Activated CD4-positive, alpha-beta memory T cell treated with anti-CD3 and anti-CD28 coated beads for 36 hours (primary cell): ENCODE results near the gene ZMYM1. TPM values are rescaled to one million over a fixed set of nuclear protein-coding genes. Genes with fewer than 3 reads are reported as not detected.

ENCODE experiments used
- CTCF ChIA-PET: fragments of 350-600 bp; sonication (Branson Sonifier 250); formaldehyde crosslinking; loops from one replicate; lab custom pipeline; 2021; ENCODE audit warnings: antibody characterized with exemption, inconsistent platforms; lab: Charles Lee
- POLR2A ChIA-PET: fragments of 350-600 bp; sonication (Branson Sonifier 250); formaldehyde crosslinking; loops from one replicate; lab custom pipeline; 2021; ENCODE audit warnings: antibody characterized with exemption; lab: Charles Lee
- DNase-seq: peaks from one replicate; pipeline ENCODE4 v3.0.0-alpha.2; 2020
- H3K27ac Mint-ChIP-seq: one replicate; pipeline ENCODE4 v1.8.0; 2021; ENCODE audit warnings: mixed read lengths
- H3K27me3 Mint-ChIP-seq: one replicate; pipeline ENCODE4 v1.8.0; 2021; ENCODE audit warnings: mixed read lengths
- H3K36me3 Mint-ChIP-seq: one replicate; pipeline ENCODE4 v1.8.0; 2021; ENCODE audit warnings: mixed read lengths
- H3K4me1 Mint-ChIP-seq: one replicate; pipeline ENCODE4 v1.8.0; 2021; ENCODE audit warnings: low read depth, mixed read lengths
- H3K4me3 Mint-ChIP-seq: one replicate; pipeline ENCODE4 v1.8.0; 2021; ENCODE audit warnings: mild to moderate bottlenecking, mixed read lengths
- H3K9me3 Mint-ChIP-seq: one replicate; pipeline ENCODE4 v1.8.0; 2021; ENCODE audit warnings: mixed read lengths
- intact Hi-C: fragments of 100-400 bp; cut with micrococcal nuclease; formaldehyde crosslinking; loops from one replicate; pipeline ENCODE4 v1.15.1; 2023
- total RNA-seq, 2 experiments: library from RNA; stranded (reverse); gene quantifications; one replicate each; pipeline ENCODE4 v1.2.3, GENCODE V29; 2021

ZMYM1 gene
- 1 to 10 TPM; 3.6 to 3.9 TPM for total RNA-seq

DNA sequence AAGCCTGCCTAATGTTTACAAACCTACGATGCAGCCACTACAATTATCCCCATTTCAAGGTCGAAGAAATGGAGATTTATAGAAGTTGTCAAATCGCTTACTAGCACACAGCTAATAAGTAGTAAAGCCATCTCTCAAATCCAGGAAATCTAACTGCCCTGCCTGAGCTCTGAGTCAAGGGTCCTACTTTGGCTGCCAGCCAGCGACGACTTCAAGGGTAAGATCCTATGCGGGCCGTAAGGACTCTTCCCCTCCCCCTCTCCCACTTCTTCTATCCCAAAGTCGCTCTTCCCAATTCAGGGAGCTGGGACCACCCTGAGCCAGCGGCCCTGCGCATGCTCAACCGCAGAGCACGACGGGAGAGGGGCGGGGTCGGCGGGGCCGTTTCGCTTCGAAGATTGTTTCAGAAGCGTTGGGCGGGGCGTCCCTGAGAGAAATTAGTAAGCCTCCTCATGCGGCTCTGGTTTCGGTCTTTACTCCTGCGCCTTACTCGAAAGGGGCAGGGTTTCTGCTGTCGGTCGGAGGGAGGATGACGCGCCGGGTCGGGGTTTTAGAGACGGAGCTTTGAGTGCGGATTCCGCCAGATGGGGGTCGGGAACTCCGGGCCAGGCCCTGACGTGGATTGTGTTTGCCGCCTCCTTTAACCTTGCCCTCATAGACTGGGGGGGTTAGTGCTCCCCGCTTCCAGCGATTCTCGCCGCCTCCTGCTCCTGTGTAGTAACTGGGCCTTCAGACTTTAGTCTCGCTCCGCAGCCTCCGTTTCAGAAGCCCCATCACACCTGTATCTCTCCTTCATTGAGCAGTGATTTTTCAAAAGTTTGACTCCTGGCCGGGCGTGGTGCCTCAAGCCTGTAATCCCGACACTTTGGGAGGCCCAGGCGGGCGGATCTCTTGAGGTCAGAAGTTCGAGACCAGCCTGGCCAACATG is at the start of gene ZMYM1:
Gene ZMYM1 (plus strand): TSS at position 383 of the 928 bp plus-strand sequence. CDS start 14,603 bp downstream, outside the sequence.
- Mint-ChIP-seq H3K9me3 (no peaks in the 10 kb centered on the region), H3K27ac (peak within 1 kb of the TSS; percentile 98), H3K4me3 (peak within 1 kb of the TSS; percentile 94), H3K36me3 (no peaks in the 10 kb centered on the region), H3K27me3 (no peaks in the 10 kb centered on the region), H3K4me1 (peaks cover 35% of the 10 kb centered on the region)
- peak; percentile 95 for DNase-seq
- POLR2A ChIA-PET, result interaction anchor here (0.6 to 1.8 kb wide), 6 partner anchors 48 to 219 kb away, joined by 3 to 8 read pairs (median 4); partner anchors contain the start of genes SMIM12 and TMEM35B
- CTCF ChIA-PET, result interaction anchor here (1.1 to 1.2 kb wide), 2 partner anchors 49 to 81 kb away, joined by 3 to 6 read pairs; no protein-coding TSS in a partner anchor
- intact Hi-C loops, result loop anchor here (1.0 to 2.0 kb wide), 3 partner anchors 48 to 220 kb away; partner anchors contain the start of genes SFPQ, SMIM12 and ZMYM6

- peaks cover 32% of the 10 kb centered on the region for H3K4me1 Mint-ChIP-seq
- no peak overlapping the region for H3K27ac Mint-ChIP-seq
- no peak for DNase-seq
- H3K27me3 Mint-ChIP-seq, result no peaks in the 10 kb centered on the region
- intact Hi-C loops, result loop anchor here (2.0 to 10.0 kb wide), 4 partner anchors 49 to 528 kb away; partner anchors contain the start of genes KIAA0319L, NCDN and ZMYM1
- POLR2A ChIA-PET, result interaction anchor here (1.2 kb wide), 1 partner anchor 14 kb away, joined by 3 read pairs; no protein-coding TSS in a partner anchor
- peaks cover 23% of the 10 kb centered on the region for H3K36me3 Mint-ChIP-seq
- H3K9me3 Mint-ChIP-seq, result peaks cover 12% of the 10 kb centered on the region
- CTCF ChIA-PET, result interaction anchor here (0.6 to 1.6 kb wide), 3 partner anchors 21 to 164 kb away, joined by 3 to 4 read pairs (median 3); no protein-coding TSS in a partner anchor
- peak overlapping the region; percentile 99 for H3K4me3 Mint-ChIP-seq
Measured at GRCh38 chr1:35029761-35030160, 49.4 kb upstream of the ZMYM1 start.

DNA sequence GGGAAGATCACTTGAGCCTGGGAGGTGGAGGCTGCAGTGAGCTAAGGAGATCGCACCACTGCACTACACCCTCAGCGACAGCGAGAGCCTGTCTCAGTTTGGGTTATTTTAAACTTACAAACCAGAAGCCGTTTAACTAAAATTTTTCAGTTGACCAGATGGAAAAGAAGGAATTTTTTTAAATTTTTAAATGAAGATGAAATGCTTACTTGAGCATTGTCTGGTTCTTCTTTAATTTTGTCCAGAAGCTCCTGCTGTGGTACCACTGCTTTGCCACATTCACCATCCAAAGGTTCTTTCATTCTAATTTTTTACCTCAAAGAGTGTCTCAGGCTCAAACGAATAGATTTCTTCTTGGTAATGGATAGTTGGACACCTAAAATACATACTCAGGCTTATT is 48.8 kb upstream of the ZMYM1 start:
- CTCF ChIA-PET, result interaction anchor here (0.9 to 1.6 kb wide), 2 partner anchors 49 to 164 kb away, joined by 3 to 4 read pairs; partner anchors contain the start of gene ZMYM1
- Mint-ChIP-seq H3K4me3 (peak overlapping the region; percentile 99), H3K4me1 (peaks cover 32% of the 10 kb centered on the region), H3K27me3 (no peaks in the 10 kb centered on the region), H3K27ac (no peak overlapping the region), H3K9me3 (peaks cover 12% of the 10 kb centered on the region), H3K36me3 (peaks cover 23% of the 10 kb centered on the region)
- POLR2A ChIA-PET, result interaction anchor here (1.0 to 1.4 kb wide), 4 partner anchors 14 to 243 kb away, joined by 3 to 5 read pairs (median 3); partner anchors contain the start of gene SMIM12
- DNase-seq, result no peak
- intact Hi-C loops, result loop anchor here (2.0 to 10.0 kb wide), 4 partner anchors 48 to 527 kb away; partner anchors contain the start of genes KIAA0319L, NCDN and ZMYM1

GRCh38 chr1:35030756-35031446 is 48.3 kb upstream of the ZMYM1 start:
- Mint-ChIP-seq H3K9me3 (peaks cover 12% of the 10 kb centered on the region), H3K36me3 (peaks cover 20% of the 10 kb centered on the region), H3K4me1 (peaks cover 29% of the 10 kb centered on the region), H3K27ac (peak overlapping the region; percentile 96), H3K4me3 (peak overlapping the region; percentile 99), H3K27me3 (no peaks in the 10 kb centered on the region)
- intact Hi-C loops, result loop anchor here (1.0 to 10.0 kb wide), 5 partner anchors 48 to 526 kb away; partner anchors contain the start of genes KIAA0319L, NCDN, SFPQ and ZMYM1
- ChIA-PET CTCF (interaction anchor here (0.9 to 1.6 kb wide), 2 partner anchors 48 to 164 kb away, joined by 3 to 4 read pairs; partner anchors contain the start of gene ZMYM1), POLR2A (interaction anchor here (0.8 to 2.0 kb wide), 6 partner anchors 15 to 244 kb away, joined by 3 to 5 read pairs (median 4); partner anchors contain the start of genes SMIM12 and ZMYM1)
- peak; percentile 58 for DNase-seq

DNA sequence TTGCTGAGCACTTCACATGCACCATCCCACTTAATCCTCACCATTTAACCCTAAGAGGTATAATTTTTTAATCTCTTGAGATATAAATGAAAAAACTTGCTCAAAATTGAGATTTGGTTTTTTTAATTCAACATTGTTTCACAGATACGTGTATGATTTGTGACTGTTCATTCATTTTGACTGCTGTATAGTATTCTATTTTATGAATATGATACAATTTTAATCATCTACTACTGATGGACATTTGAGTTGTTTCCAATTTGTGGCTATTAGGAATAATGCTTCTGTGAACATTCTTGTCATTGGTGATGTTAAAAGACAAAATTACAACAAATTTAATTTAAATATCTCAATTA is 46.8 kb upstream of the ZMYM1 start:
- no peak for DNase-seq
- ChIA-PET POLR2A (interaction anchor here (0.6 to 2.0 kb wide), 3 partner anchors 47 to 170 kb away, joined by 3 to 5 read pairs (median 4); partner anchors contain the start of gene TMEM35B), CTCF (interaction anchor here (1.4 kb wide), 1 partner anchor 179 kb away, joined by 3 read pairs; no protein-coding TSS in a partner anchor)
- Mint-ChIP-seq H3K27me3 (no peaks in the 10 kb centered on the region), H3K9me3 (peaks cover 12% of the 10 kb centered on the region), H3K4me1 (peaks cover 21% of the 10 kb centered on the region), H3K27ac (no peak overlapping the region), H3K4me3 (peak overlapping the region; percentile 99), H3K36me3 (peaks cover 13% of the 10 kb centered on the region)
- intact Hi-C loops, result loop anchor here (5.0 to 10.0 kb wide), 3 partner anchors 170 to 525 kb away; partner anchors contain the start of genes KIAA0319L and NCDN

DNA sequence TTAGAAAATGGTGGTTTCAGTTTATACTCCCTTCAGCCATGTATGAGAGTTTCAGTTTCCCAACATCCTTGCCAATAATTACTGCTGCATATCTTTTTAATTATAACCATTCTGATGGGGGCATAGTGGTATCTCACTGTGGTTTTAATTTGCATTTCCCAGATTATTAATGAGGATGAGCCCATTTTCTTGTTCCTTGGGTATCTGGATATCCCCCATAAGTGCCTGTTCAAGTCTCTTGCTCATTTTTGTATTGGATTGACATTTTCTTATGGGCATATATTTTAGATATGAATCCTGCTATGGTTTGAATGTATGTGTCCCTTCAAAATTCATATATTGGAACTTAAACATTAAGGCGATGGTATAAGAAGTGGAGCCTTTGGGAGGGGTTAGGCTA is 45.8 kb upstream of the ZMYM1 start:
- peaks cover 12% of the 10 kb centered on the region for H3K9me3 Mint-ChIP-seq
- no peak overlapping the region for H3K4me3 Mint-ChIP-seq
- no peak overlapping the region for H3K27ac Mint-ChIP-seq
- ChIA-PET CTCF (interaction anchor here (1.4 kb wide), 1 partner anchor 180 kb away, joined by 3 read pairs; no protein-coding TSS in a partner anchor), POLR2A (no interaction called here)
- peaks cover 18% of the 10 kb centered on the region for H3K4me1 Mint-ChIP-seq
- H3K27me3 Mint-ChIP-seq, result no peaks in the 10 kb centered on the region
- no peak for DNase-seq
- intact Hi-C loops, result loop anchor here (5.0 to 10.0 kb wide), 3 partner anchors 171 to 524 kb away; partner anchors contain the start of genes KIAA0319L and NCDN
- peaks cover 10% of the 10 kb centered on the region for H3K36me3 Mint-ChIP-seq

GRCh38 chr1:35036621-35037020 is 42.6 kb upstream of the ZMYM1 start:
- no peak overlapping the region for H3K27ac Mint-ChIP-seq
- POLR2A ChIA-PET, result no interaction called here
- H3K36me3 Mint-ChIP-seq, result peaks cover 2% of the 10 kb centered on the region
- H3K9me3 Mint-ChIP-seq, result peaks cover 12% of the 10 kb centered on the region
- DNase-seq, result no peak
- H3K4me1 Mint-ChIP-seq, result peaks cover 2% of the 10 kb centered on the region
- intact Hi-C loops, result loop anchor here (10.0 kb wide), 1 partner anchor 238 kb away; no protein-coding TSS in a partner anchor
- H3K27me3 Mint-ChIP-seq, result peaks cover 2% of the 10 kb centered on the region
- H3K4me3 Mint-ChIP-seq, result no peak overlapping the region
- CTCF ChIA-PET, result no interaction called here

DNA sequence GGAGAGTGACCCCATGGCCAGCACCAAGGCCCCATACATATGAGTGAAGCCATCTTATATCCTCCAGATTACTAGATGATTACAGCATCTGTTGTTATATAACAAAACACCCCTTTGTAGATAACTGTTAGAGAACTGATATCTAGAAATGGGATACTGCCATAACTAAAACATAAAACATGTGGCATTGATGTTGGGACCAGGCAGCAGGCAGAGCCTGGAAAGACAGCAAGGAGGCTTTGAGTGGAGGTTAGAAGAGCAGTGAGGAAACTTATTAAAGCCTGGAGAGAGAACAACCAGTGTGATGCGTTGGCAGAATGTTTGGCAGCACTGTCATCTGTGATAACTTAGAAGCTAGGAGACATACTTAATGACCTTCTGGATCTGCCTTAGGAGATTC is 42.0 kb upstream of the ZMYM1 start:
- no peak overlapping the region for H3K27ac Mint-ChIP-seq
- CTCF ChIA-PET, result no interaction called here
- no peak for DNase-seq
- POLR2A ChIA-PET, result no interaction called here
- peaks cover 2% of the 10 kb centered on the region for H3K4me1 Mint-ChIP-seq
- H3K36me3 Mint-ChIP-seq, result no peaks in the 10 kb centered on the region
- H3K27me3 Mint-ChIP-seq, result peaks cover 2% of the 10 kb centered on the region
- intact Hi-C loops, result loop anchor here (10.0 kb wide), 1 partner anchor 238 kb away; no protein-coding TSS in a partner anchor
- H3K4me3 Mint-ChIP-seq, result no peak overlapping the region
- H3K9me3 Mint-ChIP-seq, result peaks cover 12% of the 10 kb centered on the region

DNA sequence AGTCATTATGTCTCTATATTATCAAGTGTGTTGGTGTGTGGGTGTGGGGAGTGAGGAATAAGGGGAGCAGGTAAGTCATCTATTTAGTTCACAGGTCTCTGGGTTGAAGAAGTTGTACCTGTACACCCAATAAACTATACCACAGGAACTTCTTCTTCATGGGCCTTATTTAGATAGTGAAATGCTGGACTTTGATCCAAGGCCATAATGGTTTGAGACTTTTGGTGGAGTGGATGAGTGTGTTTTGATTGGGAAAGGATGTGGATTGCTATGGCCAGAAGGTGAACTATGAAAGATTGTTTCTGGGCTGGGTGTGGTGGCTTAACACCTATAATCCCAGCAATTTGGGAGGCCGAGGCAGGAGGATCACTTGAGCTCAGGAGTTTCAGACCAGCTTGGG is 40.5 kb upstream of the ZMYM1 start:
- no peak for DNase-seq
- H3K9me3 Mint-ChIP-seq, result peaks cover 3% of the 10 kb centered on the region
- no peak overlapping the region for H3K27ac Mint-ChIP-seq
- H3K4me3 Mint-ChIP-seq, result no peak overlapping the region
- CTCF ChIA-PET, result no interaction called here
- POLR2A ChIA-PET, result no interaction called here
- H3K36me3 Mint-ChIP-seq, result no peaks in the 10 kb centered on the region
- intact Hi-C loops, result loop anchor here (10.0 kb wide), 1 partner anchor 236 kb away; no protein-coding TSS in a partner anchor
- peaks cover 2% of the 10 kb centered on the region for H3K27me3 Mint-ChIP-seq
- H3K4me1 Mint-ChIP-seq, result peaks cover 2% of the 10 kb centered on the region

GRCh38 chr1:35043498-35043897 is 35.7 kb upstream of the ZMYM1 start:
- Mint-ChIP-seq H3K27me3 (peaks cover 2% of the 10 kb centered on the region), H3K9me3 (no peaks in the 10 kb centered on the region), H3K36me3 (no peaks in the 10 kb centered on the region), H3K4me3 (no peak overlapping the region), H3K4me1 (no peaks in the 10 kb centered on the region), H3K27ac (no peak overlapping the region)
- CTCF ChIA-PET, result no interaction called here
- DNase-seq, result no peak
- POLR2A ChIA-PET, result no interaction called here
- intact Hi-C loops, result no loop called here

GRCh38 chr1:35044431-35044830 is 34.8 kb upstream of the ZMYM1 start:
- Mint-ChIP-seq H3K27ac (no peak overlapping the region), H3K9me3 (no peaks in the 10 kb centered on the region), H3K4me1 (no peaks in the 10 kb centered on the region), H3K27me3 (no peaks in the 10 kb centered on the region), H3K4me3 (no peak overlapping the region), H3K36me3 (no peaks in the 10 kb centered on the region)
- CTCF ChIA-PET, result no interaction called here
- POLR2A ChIA-PET, result no interaction called here
- no peak for DNase-seq
- intact Hi-C loops, result no loop called here
